Activated CD8-positive, alpha-beta memory T cell treated with anti-CD3 and anti-CD28 coated beads for 4 hours (primary cell): Measurements from ENCODE around the gene FOXD4L6.
"Not testable (repeated sequence)": the region's sequence is repeated elsewhere in the genome, so short reads cannot be mapped to it uniquely, and the experiment has no call there.

ENCODE experiments used
- DNase-seq, 2 donors: peaks; one replicate each; pipeline ENCODE4 v3.0.0-alpha.2; 2020; ENCODE audit warnings: low read depth in 2 of 2

Gene FOXD4L6

DNA sequence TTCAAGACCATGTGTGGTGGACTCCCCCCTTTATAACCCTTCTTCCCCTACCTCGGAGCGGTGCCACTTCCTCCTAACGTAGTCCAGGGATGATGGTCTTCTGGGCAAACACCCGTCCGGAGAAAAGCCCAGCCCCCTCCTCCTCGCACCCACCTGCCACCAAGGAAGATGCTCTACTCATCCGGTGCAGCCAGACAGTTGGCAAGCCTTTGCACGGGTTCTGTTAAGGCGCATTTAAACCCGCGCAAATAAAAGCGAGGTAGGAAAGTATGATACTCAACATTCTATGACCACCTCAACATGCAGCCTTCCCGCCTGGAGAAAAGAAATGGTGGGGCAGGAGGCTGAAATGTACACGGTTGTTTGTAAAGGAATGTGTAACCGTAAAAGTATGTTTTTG is at the start of gene FOXD4L6:
Gene FOXD4L6, minus strand, starts transcription at position 101 of the 400 bp plus-strand sequence. CDS start 298 bp downstream, outside the sequence.
- DNase-seq = not testable (repeated sequence)

DNA sequence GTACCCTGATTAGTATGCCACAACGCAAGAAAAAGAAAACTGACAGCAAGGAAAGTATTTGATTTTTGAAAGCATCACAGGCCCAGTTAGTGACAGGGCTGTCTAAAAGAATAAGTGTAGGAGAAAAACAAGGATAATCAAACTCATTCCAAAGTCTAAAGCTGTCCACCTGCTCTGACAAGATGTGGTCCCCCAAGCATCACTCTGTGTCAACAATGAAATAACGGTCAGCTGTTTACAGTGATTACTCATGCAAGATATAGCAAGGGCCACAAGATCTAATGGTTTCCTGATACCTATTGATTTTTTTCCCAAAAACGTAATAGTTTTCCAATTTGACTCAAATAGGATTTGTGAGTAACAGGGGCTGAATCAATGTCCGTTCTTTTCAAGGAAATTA is 46.5 kb upstream of the FOXD4L6 start:
- DNase-seq = not testable (repeated sequence)

DNA sequence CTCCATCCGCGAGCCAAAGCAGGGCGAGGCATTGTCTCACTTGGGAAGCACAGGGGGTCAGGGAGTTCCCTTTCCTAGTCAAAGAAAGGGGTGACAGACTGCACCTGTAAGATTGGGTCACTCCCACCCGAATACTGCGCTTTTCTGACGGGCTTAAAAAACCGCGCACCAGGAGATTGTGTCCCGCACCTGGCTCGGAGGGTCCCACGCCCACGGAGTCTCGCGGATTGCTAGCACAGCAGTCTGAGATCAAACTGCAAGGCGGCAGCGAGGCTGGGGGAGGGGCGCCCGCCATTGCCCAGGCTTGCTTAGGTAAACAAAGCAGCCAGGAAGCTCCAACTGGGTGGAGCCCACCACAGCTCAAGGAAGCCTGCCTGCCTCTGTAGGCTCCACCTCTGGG is 21.6 kb upstream of the FOXD4L6 start:
- not testable (repeated sequence) for DNase-seq

DNA sequence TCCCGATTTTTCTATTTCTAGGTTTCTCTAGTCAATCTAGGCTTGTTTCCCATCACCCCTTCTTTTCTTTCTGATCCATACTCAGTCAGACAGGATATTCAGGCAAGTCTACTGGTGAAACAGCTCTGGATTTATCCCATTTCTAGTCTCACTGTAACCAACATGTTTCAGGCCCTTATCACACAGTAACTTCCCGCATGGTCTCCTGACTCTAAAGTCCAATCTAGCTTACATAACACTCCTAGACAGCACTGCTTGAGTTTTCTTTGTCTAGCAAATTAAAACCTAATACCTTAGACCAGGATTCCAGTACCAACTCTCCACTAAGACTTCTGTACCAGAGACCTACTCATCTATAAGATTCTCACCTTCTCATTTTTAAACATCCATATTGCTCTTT is 13.4 kb upstream of the FOXD4L6 start:
- not testable (repeated sequence) for DNase-seq

DNA sequence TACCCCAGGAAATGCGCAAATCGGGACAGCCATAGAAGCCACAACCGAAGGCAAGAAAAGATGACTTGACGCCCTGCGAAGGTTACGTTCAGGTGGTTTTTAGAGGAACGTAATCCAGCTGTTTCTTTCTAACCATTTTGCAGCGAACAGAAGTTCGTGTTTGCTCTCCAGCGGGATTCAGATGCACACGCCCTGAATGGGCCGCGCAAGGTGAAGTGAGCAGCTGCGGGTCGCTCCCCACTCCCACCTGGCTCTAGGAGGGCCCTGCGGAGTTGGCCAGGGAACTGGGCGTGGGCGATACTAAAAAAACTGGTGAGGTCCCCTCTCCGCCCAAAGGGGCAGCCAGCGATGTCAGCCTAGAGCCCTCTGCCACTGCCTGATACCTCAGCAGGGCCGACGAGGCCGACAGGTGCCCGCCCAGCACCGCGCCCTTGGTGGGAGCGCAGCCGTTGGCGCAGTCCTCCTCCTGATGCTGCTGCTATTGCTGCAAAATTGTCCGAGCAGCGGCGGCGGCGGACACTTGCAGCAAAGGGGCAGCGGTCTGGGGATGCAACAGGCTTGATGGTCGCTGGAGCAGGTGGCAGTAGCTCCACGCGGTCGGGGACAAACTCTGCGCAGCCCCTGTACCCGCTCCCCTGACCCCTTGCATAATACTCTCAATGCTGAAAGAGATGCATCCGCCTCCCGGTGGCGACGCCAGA is 1.6 kb downstream of the FOXD4L6 start:
- DNase-seq = not testable (repeated sequence)

DNA sequence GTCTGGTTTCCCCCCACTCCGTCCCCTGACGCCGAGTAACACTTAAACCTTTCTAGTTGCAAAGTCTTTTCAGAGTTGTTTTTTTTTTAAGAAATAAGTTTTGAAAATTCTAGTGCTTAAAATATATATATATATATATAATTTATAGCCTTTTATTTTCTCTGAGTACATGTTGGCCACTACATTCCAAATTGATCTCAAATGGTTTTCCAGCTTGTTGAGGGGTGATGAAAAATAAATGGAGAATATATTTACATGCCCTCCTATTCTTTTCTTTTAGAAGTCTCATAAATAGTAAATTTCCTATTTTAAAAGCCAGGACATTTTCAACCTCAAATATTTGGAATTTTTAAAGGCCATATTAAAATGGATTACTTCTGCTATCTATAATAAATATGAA is 2.5 kb downstream of the FOXD4L6 start:
- DNase-seq = not testable (repeated sequence)

DNA sequence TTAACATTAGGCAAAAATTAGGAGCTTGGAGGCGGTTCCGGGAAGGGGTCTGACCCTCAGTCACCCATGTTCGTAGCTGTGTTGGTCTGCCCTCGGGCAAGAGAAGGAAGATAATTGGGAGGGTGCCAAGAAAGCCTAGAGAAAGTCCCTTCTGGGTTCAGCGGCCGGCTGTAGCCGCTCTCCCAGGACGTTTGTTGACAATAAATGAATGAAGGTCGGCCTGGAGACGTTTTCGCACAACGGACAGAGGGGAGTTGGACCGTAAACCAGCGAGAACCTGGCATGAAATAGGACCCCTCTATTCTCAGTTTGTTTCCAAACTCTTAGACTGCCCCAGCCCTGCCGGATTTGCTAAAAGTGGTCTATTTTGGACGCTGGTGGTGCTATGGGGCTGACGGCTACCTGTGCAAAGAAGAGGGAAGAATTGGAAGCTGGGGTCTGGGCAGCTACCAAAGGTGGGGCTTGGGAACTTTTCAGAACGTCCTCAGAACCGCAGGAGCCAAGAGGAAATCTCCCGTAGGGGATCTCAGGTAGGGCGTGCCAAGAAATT is 3.3 kb downstream of the FOXD4L6 start:
- not testable (repeated sequence) for DNase-seq

DNA sequence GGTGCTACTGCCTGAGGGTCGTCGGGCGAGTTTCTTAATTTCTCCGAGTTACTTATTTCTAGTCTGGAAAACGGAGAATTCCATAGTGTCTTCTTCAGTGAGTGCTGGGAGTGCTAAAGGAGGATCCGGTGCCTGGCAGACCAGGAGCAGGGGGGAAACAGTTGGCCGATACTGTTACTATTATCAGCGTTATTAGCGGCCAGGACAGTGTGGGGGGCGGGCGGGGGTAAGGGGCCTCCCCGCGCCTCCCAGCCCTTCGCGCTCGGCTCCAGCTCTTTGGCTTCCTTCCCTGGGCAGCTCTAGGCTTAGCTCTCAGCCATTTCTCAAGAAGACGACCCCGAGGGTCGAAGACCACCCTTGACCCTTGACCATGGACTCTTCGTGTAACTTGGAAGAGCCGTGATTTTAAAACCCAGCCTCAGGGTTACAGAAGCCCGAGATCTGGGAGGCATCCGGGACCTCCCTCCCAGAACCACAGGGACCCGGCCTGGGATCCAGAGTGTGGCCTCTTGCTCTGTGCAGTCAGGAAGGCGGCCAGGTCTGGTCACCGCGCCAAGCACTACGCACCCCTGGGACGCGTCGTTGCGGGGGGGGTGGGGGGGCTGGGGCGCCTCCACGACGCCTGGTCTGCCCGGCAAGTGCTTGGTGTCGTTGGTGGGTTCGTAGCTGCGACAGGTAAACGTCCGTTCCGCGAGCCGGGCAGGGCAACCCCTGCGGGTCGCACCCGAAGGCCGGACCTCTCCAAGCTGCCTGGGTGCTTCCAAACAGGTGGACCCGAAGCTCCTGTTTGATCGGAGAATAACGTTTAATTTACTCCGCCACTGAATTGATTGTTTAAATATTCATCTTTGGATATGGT is 4.0 kb downstream of the FOXD4L6 start:
- not testable (repeated sequence) for DNase-seq

- not testable (repeated sequence) for DNase-seq
Observed at GRCh38 chr9:41123812-41124211, 4.7 kb downstream of the FOXD4L6 start.

DNA sequence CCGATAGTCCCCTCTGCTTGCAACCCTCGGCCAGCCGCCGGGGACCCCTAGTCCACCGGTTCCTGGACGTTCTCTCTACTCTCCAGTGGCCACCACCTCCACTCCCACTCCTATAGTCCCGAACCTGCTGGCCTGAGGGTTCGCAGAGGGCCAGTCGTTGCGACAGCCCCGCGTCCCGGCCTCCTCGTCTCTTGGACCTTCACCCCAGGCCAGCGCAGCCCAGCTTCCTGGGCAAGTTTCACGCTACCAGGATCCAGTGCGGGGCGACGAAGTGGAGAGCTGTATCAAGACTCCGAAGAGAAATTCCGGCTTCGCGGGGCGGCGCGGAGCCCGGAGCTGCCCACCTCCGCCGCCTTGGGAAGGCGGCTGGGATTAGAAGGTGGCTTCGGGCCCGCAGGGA is 5.1 kb downstream of the FOXD4L6 start:
- DNase-seq = not testable (repeated sequence)

GRCh38 chr9:41120696-41121095 is 7.8 kb downstream of the FOXD4L6 start:
- DNase-seq = not testable (repeated sequence)

DNA sequence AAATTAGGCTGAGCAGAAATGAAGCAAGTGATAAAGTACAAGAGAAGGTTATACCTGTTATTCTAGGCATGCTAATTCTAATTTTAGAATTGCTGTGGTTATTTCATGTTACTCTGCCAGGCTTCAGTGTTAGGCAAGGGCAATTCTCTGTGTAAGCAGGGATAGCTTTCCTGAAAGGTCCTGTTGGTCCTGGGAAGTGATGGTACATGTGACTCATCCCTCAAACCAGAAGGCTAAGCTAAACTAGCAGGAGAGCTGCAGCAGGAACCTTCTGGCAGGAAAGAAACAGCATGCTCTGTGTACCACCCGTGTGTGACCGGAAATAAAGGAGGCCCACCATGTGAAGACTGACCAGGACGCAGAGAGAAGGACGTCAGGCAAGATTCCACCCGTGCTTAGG is 8.8 kb downstream of the FOXD4L6 start:
- not testable (repeated sequence) for DNase-seq

DNA sequence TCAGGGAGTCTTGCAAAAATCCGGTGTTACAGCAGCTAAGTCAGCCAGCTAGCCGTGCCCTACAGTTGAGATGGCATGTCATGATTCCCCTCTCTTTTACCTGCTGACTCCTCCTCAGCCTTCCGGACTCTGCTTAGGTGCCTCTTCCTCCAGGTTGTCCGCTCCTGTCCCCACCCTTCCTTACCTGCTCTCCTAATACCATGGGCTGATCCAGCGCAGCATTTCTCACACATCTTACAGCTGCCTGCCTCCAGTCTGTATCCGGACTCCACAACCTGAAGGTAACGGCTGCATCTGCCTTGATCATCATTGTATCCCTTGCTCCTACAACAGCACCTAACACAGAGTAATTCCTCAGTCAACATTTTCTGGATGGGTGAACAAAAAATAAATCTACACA is 9.2 kb downstream of the FOXD4L6 start:
- DNase-seq = not testable (repeated sequence)

- not testable (repeated sequence) for DNase-seq
Observed at GRCh38 chr9:41113348-41113747, 15.1 kb downstream of the FOXD4L6 start.

DNA sequence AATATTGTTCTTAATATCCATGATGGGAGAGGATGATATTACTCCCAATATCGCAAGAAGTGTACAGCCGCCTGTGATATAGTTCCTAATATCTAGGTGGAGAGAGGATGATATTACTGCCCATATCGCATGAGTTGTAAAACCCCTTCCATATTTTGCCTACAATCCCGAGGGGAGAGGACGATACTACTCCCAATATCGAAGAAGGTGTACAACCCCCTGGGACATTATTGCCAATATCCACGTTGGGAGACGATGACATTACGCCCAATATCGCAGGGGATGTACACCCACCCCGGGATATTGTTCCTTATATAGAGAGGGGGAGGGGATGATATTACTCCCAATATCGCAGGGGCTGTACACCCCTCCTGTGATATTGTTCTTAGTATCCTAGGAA is 17.1 kb downstream of the FOXD4L6 start:
- not testable (repeated sequence) for DNase-seq

DNA sequence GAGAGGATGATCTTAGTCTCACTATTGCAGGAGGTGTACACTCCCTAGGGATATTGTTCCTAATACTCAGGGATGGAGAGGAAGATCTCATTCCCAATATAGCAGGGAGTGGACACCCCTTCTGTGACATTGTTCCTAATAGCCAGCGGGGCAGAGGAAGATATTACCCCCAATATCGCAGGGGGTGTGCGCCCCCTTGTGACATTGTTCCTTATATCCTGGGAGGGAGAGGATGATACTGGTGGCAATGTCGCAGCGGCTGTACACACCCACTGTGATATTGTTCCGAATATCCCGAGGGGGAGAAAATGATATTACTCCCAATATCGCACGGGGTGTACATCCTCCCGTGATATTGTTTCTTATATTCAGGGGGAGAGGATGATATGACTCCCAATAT is 17.6 kb downstream of the FOXD4L6 start:
- not testable (repeated sequence) for DNase-seq

DNA sequence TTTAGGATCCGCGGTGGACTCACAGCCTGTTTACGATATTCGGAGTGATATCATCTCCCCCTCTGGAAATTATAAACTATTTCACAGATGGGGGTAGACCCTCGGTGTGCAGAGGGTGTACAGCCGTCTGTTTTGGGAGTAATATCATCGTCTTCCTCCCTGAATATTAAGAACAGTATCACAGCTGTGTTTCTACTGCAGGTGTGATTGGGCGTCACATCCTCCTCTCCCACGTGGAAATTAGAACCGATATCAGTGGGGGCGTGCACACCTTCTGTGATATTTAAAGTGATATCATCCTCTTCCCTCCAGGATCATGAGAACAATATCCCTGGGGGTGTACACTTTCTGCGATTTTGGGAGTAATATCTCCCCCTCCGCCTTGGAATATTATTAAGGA is 19.2 kb downstream of the FOXD4L6 start:
- not testable (repeated sequence) for DNase-seq

GRCh38 chr9:41108816-41109215 is 19.7 kb downstream of the FOXD4L6 start:
- DNase-seq = not testable (repeated sequence)

GRCh38 chr9:41106472-41107116 is 21.9 kb downstream of the FOXD4L6 start:
- DNase-seq = not testable (repeated sequence)

DNA sequence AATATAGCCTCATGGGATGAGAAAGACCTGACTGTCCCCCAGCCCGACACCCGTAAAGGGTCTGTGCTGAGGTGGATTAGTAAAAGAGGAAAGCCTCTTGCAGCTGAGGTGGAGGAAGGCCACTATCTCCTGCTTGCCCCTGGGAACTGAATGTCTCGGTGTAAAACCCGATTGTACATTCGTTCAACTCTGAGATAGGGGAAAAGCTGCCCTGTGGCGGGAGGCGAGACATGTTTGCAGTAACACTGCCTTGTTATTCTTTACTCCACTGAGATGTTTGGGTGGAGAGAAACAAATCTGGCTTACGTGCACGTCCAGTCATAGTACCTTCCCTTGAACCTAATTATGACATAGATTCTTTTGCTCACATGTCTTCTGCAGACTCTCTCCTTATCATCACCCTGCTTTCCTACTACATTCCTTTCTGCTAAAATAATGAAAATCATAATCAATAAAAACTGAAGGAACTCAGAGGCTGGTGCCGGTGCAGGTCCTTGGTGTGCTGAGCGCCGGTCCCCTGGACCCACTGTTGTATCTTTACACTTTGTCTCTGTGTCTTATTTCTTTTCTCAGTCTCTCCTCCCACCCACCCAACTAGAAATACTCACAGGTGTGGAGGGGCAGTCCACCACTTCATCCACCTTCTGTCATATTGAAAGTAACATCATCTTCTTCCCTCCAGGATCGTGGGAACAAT is 22.8 kb downstream of the FOXD4L6 start:
- DNase-seq = not testable (repeated sequence)

DNA sequence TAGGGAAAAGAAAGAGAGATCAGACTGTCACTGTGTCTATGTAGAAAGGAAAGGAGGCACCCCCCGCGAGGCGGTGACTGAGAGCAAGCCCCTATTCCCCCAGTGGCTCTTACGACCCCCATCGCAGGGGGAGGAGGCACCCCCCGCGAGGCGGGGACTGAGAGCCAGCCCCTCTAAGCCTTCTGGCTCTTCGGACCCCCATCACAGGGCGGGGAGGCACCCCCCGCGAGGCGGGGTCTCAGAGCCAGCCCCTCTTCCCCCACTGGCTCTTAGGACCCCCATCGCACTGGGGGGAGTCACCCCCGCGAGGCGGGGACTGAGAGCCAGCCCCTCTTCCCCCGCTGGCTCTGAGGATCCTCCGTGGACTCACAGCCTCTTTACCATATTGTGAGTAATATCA is 23.9 kb downstream of the FOXD4L6 start:
- DNase-seq = not testable (repeated sequence)
